LHCN-M2 (cell line): ENCODE measurements around the gene SOHLH2. TPM values are rescaled to one million over a fixed set of nuclear protein-coding genes. Genes with fewer than 3 reads are reported as not detected.

Experiments used
- DNase-seq: peaks from one replicate; pipeline ENCODE4 v3.0.0-alpha.2; 2012; ENCODE audit warnings: low read depth
- total RNA-seq: library from RNA; depleted of rRNA; stranded (reverse); fragments of >200 nt; gene quantifications from 2 replicates; pipeline ENCODE4 v1.2.3, GENCODE V29; 2014

Gene SOHLH2
- total RNA-seq, 1 experiment from 2014 or later: 5.9 TPM

DNA sequence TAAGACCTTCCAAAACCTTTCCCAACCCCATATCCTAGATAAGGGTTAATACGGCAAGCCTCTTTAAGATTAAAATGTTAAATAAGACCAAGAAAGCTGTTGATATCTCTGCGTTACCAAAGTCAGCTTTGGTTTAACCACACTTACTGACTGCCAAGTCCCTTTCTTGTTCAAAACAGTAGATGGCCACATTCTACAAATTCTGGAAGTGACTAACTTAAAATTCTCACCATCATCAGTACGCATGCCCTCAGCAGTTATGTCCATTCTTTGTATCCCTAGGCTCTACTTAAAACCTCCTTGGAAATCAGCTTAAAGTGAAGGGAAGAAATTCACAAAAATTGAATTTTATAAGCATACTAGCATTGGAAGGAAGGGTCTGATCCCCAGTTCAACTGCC, 23.6 kb downstream of the SOHLH2 start:
- DNase-seq: peak; percentile 67

DNA sequence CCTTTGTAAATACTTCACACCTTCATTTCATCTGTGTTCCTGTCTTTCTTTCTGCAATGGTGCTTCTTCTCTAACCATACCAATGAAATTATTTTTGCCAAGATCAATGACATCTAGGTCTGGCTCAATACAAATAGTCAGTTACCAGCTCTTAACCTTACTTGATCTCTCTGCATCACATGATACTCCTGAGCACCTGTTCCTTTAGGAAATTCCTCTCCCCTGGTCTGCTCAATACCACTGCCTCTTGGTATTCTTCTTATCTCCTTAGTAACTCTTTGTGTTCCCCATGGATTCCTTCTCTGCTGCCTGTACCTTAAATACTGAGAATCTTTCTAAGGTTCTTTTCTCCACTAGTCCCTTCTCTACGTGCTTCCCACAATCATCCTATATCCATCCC, 25.9 kb downstream of the SOHLH2 start:
- DNase-seq: no peak

DNA sequence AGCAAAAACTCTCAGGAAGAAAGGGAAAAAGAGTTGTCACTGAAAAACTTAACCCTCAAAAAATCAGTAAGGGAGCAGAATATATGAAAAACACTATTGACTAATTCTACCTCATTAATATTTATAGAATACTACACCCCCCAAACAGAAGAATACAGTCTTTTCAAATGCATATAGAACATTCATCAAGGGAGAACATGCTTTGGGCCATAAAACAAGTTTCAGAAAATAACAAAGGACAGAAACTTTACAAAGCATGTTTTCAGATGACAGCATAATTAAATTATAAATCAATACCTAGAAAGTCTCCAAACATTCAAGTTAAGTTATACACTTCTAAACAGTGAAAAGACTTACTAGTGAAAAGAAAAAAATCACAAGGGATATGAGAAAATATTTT, 30.5 kb downstream of the SOHLH2 start:
- DNase-seq: no peak

DNA sequence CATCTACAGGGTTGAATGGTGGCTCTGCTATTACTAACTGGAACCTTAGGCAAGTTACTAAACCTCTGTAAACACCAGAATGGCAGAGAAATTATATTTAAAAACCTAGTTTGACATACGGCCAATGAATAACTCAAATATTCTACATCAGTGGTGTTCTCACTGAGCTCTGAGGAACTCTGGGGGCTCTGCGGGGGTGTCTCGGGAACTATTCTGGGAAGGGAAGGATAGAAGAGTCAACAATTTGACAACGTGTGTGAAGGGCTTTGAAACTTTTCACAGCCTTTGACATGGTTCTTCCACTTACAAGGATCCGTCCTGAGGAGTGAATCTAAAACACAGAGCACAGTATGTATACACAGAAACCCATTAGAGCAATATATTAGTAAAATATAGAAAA, 38.7 kb downstream of the SOHLH2 start:
- DNase-seq: no peak

- no peak for DNase-seq
These were observed 39.4 kb downstream of the SOHLH2 start for GRCh38 chr13:36174923-36175322.

GRCh38 chr13:36173571-36174322, 40.6 kb downstream of the SOHLH2 start:
- DNase-seq: no peak

DNA sequence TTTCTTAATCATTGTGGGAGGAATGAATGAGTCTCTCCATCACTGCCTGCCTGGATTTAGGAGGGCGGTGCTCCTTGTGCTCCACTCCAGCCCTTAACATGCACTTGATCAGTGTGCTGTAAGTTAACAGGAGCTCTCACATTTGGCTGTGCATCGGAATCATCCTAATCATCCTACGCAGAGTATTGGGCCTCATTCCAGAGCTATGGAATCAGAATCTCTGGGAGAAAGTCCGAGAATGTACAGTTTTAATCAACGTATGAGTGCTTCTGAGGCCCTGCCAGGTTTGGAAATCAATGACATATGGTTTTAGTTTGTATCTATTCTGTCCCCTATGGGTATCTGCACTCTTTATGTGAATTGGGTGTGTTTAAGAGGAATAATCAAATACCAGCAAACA, 48.3 kb downstream of the SOHLH2 start:
- no peak for DNase-seq

GRCh38 chr13:36163809-36164308, 50.5 kb downstream of the SOHLH2 start:
- DNase-seq: peak; percentile 91

- no peak for DNase-seq
These were observed 51.1 kb downstream of the SOHLH2 start for GRCh38 chr13:36163286-36163685.

GRCh38 chr13:36160297-36160696, 54.1 kb downstream of the SOHLH2 start:
- no peak for DNase-seq

DNA sequence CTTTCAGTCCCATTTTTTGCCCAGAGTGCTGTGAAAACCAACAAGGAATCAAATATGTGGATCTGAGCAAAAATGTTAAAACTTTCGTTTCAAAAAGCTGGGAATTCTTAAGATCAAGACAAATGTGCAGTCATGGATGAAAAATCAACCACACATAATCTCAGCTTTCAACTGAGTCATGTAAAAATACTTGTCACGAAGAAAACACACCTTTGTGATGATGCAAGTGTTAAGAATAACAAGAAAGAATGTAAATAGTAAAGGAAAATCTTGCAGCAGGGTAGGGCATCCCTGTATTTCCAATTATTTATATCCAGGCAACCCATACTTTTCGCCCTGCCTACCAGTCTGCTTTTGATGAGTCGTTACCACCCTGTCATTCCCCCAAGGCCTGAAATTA, 55.7 kb downstream of the SOHLH2 start:
- DNase-seq: peak; percentile 52

GRCh38 chr13:36157480-36157879, 56.9 kb downstream of the SOHLH2 start:
- DNase-seq: peak; percentile 35

GRCh38 chr13:36154567-36155291, 59.6 kb downstream of the SOHLH2 start:
- peak; percentile 83 for DNase-seq

DNA sequence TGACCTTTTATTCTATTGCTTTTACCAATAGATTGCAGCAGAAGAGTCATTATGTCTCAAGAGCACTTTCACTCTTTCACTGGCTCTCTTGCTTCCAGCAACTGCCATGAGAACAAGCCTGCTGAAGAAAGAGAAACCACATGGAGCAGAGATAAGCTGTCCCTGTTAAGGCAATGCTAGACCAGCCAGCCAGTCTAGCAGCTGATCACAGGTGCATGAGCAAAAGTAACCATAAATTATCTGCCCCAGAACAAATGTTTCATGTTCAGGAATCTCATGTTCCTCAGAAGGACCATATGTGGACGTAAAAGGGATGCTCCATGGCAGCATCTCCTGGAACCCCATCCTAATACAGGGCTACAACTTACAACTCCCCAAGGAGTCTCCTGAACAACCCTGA, 62.8 kb downstream of the SOHLH2 start:
- peak; percentile 17 for DNase-seq

DNA sequence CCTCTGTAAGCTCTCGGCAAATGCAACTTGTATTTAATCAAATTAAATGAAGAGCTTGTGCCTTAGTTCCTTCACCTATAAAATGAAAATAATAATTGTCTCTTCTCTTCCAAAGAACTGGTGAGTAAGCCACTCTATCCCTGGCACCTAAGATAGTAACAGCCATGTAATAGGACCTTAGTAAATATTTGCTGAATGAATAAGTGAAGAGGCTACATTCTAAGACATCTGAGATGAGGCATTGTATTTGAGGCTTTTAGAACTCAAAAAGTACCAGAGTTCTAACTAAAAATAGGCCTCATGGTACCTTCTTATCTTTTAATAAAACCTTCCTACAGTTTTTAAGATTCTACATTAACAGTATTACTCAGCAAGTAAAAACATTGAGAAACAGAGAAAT, 65.9 kb downstream of the SOHLH2 start:
- DNase-seq: peak; percentile 50

DNA sequence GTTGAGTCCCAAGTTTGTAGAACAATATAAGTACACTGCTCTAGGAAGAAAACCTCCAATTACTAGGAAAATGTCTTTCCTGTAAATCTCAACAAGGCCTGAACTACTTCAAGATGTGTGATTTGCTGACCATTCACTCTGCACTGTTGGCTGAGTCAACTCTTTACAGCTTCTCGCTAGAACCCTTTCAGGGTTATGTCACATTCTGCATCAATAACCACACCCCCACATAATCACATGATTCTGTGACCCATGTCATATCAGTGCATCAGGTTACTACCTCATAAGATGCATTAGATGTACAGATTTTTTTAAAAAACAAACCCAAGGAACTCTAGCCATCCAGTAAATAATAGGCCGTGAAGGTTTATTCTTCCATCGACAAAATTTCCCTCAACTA, 67.0 kb downstream of the SOHLH2 start:
- no peak for DNase-seq

DNA sequence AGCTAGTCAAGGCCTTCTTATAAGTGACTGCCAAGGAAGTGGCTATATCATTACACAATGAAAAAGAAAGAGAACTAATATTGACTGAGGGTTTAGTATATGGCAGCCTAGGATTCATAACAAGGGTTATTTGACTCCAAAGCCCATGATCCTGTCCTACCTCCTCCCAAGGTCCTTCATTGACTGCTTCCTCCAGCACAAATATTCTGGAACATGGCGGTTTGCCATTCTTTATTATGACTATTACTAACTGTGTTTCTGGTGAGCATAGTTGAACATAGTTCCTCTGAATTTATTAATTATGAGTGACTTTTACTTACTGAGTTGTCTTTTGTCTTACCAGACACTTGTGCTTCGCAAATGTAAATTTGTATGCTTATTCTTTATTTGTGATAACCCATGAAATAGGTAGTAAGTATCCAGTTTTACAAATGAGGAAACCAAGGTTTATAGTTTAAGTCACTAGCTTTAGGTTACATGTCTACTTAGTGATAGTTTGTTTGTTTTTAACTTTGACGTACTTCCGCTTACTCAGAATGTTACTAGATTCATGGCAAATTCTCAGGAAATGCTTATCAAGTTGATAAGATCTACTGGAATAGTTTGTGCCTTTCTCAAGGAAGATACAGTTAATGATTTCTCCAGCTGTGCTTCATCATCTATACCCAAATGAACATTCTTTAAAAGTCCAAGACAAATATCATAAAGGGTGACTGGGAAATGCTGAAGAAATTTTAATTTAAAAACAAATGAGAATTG, 67.7 kb downstream of the SOHLH2 start:
- no peak for DNase-seq

- no peak for DNase-seq
These were observed 70.6 kb downstream of the SOHLH2 start for GRCh38 chr13:36143738-36144137.

DNA sequence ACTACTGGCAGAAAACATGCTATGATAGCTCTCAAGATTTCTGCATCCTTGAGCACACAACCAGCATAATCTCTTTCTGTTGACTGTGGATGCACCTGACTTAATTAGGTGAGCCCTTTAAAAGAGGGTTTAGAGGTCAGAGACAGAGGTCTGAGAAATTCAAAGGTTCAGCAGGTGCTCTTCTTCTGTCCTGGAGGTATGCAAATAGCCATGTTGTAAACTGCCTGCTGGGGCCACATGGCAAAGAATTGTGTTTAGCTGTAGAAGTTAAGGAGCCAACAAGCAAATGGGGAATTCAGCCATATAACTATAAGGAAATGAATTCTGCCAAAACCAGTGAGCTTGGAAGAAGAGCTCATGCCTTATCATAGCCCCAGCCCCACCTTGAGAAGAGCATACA, 71.6 kb downstream of the SOHLH2 start:
- no peak for DNase-seq

DNA sequence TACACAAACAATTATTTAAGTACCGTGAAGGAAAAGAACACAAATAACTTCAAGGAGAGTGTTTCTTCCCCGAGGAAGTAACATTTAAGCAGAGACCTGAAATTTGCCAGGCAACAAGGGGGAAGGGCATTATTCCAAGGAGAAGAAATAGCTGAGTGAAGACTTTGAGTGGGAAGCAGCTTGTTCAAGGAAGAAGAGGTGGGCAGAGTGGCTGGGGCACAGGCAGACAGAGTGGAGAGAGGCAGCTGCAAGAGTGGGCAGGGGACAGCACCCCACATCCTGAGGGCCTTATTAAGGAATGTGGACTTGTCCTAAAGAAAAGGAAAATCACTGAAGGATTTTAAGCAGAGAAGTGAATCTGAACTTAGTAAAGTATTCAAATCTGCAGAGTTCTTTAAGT, 78.5 kb downstream of the SOHLH2 start:
- DNase-seq: no peak

GRCh38 chr13:36134632-36135031, 79.7 kb downstream of the SOHLH2 start:
- DNase-seq: no peak

DNA sequence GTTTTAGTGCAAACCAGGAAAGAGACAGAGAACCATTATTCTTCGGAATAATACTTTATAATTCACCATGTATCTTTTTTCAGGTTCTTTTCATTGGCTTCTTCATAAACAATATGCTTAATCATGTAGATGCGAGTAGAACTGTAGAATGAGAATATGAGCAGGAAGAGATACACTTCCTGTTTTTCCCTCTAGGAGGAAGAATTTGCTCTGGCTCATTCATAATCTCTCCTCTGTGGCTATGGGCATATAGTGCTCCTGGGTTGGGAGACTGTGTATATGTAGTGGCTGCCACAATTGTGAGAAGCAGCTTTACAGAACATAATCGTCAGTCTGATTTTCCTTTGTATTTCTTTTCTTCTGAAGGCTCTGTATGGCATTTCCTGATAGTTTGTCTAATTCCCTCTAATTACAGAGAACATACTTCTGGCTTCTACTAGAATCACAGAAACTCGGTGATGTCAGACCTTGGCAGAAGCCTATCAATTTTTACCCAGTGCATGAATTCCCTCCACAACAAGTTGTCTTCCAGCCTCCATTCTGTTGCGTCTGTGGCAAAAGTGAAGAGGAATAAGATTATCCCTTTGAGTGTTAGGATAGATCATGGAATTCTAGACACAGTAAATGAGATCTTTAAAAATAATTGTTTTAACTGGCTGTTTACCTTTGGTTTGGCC, 80.3 kb downstream of the SOHLH2 start:
- peak; percentile 4 for DNase-seq
